Activated CD4-positive, alpha-beta T cell treated with anti-CD3 and anti-CD28 coated beads, Interleukin-2, amount 10 ng/mL, durations not matched to agents 24 days and 14 days (primary cell): Measurements from ENCODE around the gene MFF. TPM values are rescaled to one million over a fixed set of nuclear protein-coding genes. Genes with fewer than 3 reads are reported as not detected.

ENCODE experiments used
- DNase-seq: peaks from one replicate; pipeline ENCODE4 v3.0.0; 2022
- H3K27ac Mint-ChIP-seq: one replicate; pipeline ENCODE4 v1.8.0; 2022; ENCODE audit warnings: mild to moderate bottlenecking, mixed read lengths
- H3K27me3 Mint-ChIP-seq: one replicate; pipeline ENCODE4 v1.8.0; 2022; ENCODE audit warnings: mixed read lengths
- H3K36me3 Mint-ChIP-seq: one replicate; pipeline ENCODE4 v1.8.0; 2022; ENCODE audit warnings: low read depth, mild to moderate bottlenecking, mixed read lengths
- H3K4me1 Mint-ChIP-seq: one replicate; pipeline ENCODE4 v1.8.0; 2021; ENCODE audit warnings: mixed read lengths
- H3K4me3 Mint-ChIP-seq: one replicate; pipeline ENCODE4 v1.8.0; 2022; ENCODE audit warnings: mild to moderate bottlenecking, moderate library complexity, mixed read lengths
- H3K9me3 Mint-ChIP-seq: one replicate; pipeline ENCODE4 v1.8.0; 2021; ENCODE audit warnings: mixed read lengths
- intact Hi-C: fragments of 100-400 bp; cut with micrococcal nuclease; formaldehyde crosslinking; loops from one replicate; pipeline ENCODE4 v1.15.1; 2023
- total RNA-seq: library from RNA; stranded (reverse); gene quantifications from 2 replicates; pipeline ENCODE4 v1.2.3, GENCODE V29; 2022

Gene MFF
- total RNA-seq: 69.5 and 71.6 TPM in 2 replicates

- DNase-seq: peak; percentile 97
- Mint-ChIP-seq H3K27ac (peak within 1 kb of the TSS; percentile 95), H3K9me3 (peaks cover 20% of the 10 kb centered on the region), H3K4me3 (peak within 1 kb of the TSS; percentile 94), H3K27me3 (peaks cover 6% of the 10 kb centered on the region), H3K4me1 (peaks cover 32% of the 10 kb centered on the region), H3K36me3 (peaks cover 6% of the 10 kb centered on the region)
- intact Hi-C loops: loop anchor here (1.0 to 10.0 kb wide), 5 partner anchors 49 to 530 kb away; partner anchors contain the start of gene IRS1
These were observed at the start of gene MFF for GRCh38 chr2:227324995-227325838. MFF (plus strand) TSS chr2:227325251; CDS start chr2:227330666, 5,415 bp downstream.

- intact Hi-C loops: no loop called here
- H3K4me3 Mint-ChIP-seq: no peak overlapping the region
- H3K27me3 Mint-ChIP-seq: no peaks in the 10 kb centered on the region
- H3K9me3 Mint-ChIP-seq: no peaks in the 10 kb centered on the region
- DNase-seq: no peak
- no peak overlapping the region for H3K27ac Mint-ChIP-seq
- H3K36me3 Mint-ChIP-seq: no peaks in the 10 kb centered on the region
- no peaks in the 10 kb centered on the region for H3K4me1 Mint-ChIP-seq
These were observed 44.2 kb upstream of the MFF start for GRCh38 chr2:227280895-227281294.

- intact Hi-C loops: no loop called here
- Mint-ChIP-seq H3K27ac (no peak overlapping the region), H3K9me3 (no peaks in the 10 kb centered on the region), H3K27me3 (no peaks in the 10 kb centered on the region), H3K4me3 (no peak overlapping the region), H3K36me3 (no peaks in the 10 kb centered on the region), H3K4me1 (no peaks in the 10 kb centered on the region)
- DNase-seq: no peak
These were observed 39.3 kb upstream of the MFF start for GRCh38 chr2:227285741-227286236.

GRCh38 chr2:227287771-227288170, 37.3 kb upstream of the MFF start:
- Mint-ChIP-seq H3K27ac (no peak overlapping the region), H3K36me3 (no peaks in the 10 kb centered on the region), H3K27me3 (no peaks in the 10 kb centered on the region), H3K9me3 (no peaks in the 10 kb centered on the region), H3K4me1 (no peaks in the 10 kb centered on the region), H3K4me3 (no peak overlapping the region)
- intact Hi-C loops: no loop called here
- no peak for DNase-seq

GRCh38 chr2:227292314-227292713, 32.7 kb upstream of the MFF start:
- Mint-ChIP-seq H3K27ac (no peak overlapping the region), H3K4me3 (no peak overlapping the region), H3K36me3 (no peaks in the 10 kb centered on the region), H3K27me3 (no peaks in the 10 kb centered on the region), H3K9me3 (no peaks in the 10 kb centered on the region), H3K4me1 (peaks cover 2% of the 10 kb centered on the region)
- intact Hi-C loops: no loop called here
- DNase-seq: no peak

GRCh38 chr2:227293531-227293930, 31.5 kb upstream of the MFF start:
- Mint-ChIP-seq H3K4me3 (no peak overlapping the region), H3K36me3 (no peaks in the 10 kb centered on the region), H3K27ac (no peak overlapping the region), H3K4me1 (peaks cover 2% of the 10 kb centered on the region), H3K9me3 (no peaks in the 10 kb centered on the region), H3K27me3 (no peaks in the 10 kb centered on the region)
- intact Hi-C loops: no loop called here
- no peak for DNase-seq

GRCh38 chr2:227295806-227296205, 29.2 kb upstream of the MFF start:
- Mint-ChIP-seq H3K4me1 (peaks cover 2% of the 10 kb centered on the region), H3K4me3 (no peak overlapping the region), H3K36me3 (no peaks in the 10 kb centered on the region), H3K9me3 (no peaks in the 10 kb centered on the region), H3K27me3 (no peaks in the 10 kb centered on the region), H3K27ac (no peak overlapping the region)
- DNase-seq: no peak
- intact Hi-C loops: no loop called here

GRCh38 chr2:227296671-227297405, 28.2 kb upstream of the MFF start:
- intact Hi-C loops: no loop called here
- Mint-ChIP-seq H3K27me3 (no peaks in the 10 kb centered on the region), H3K4me1 (peaks cover 2% of the 10 kb centered on the region), H3K4me3 (no peak overlapping the region), H3K27ac (no peak overlapping the region), H3K9me3 (no peaks in the 10 kb centered on the region), H3K36me3 (no peaks in the 10 kb centered on the region)
- DNase-seq: no peak

- H3K4me3 Mint-ChIP-seq: no peak overlapping the region
- no peaks in the 10 kb centered on the region for H3K4me1 Mint-ChIP-seq
- no peak for DNase-seq
- H3K27me3 Mint-ChIP-seq: peaks cover 2% of the 10 kb centered on the region
- H3K9me3 Mint-ChIP-seq: no peaks in the 10 kb centered on the region
- no peak overlapping the region for H3K27ac Mint-ChIP-seq
- no peaks in the 10 kb centered on the region for H3K36me3 Mint-ChIP-seq
- intact Hi-C loops: no loop called here
These were observed 23.5 kb upstream of the MFF start for GRCh38 chr2:227301523-227301922.

- Mint-ChIP-seq H3K4me3 (no peak overlapping the region), H3K4me1 (no peaks in the 10 kb centered on the region), H3K36me3 (no peaks in the 10 kb centered on the region), H3K27me3 (peaks cover 2% of the 10 kb centered on the region), H3K27ac (no peak overlapping the region), H3K9me3 (no peaks in the 10 kb centered on the region)
- DNase-seq: no peak
- intact Hi-C loops: no loop called here
These were observed 16.3 kb upstream of the MFF start for GRCh38 chr2:227308784-227309183.

- intact Hi-C loops: no loop called here
- H3K4me3 Mint-ChIP-seq: no peak overlapping the region
- H3K36me3 Mint-ChIP-seq: no peaks in the 10 kb centered on the region
- H3K27me3 Mint-ChIP-seq: no peaks in the 10 kb centered on the region
- H3K4me1 Mint-ChIP-seq: no peaks in the 10 kb centered on the region
- no peaks in the 10 kb centered on the region for H3K9me3 Mint-ChIP-seq
- DNase-seq: no peak
- no peak overlapping the region for H3K27ac Mint-ChIP-seq
These were observed 14.3 kb upstream of the MFF start for GRCh38 chr2:227310756-227311110.

- Mint-ChIP-seq H3K4me3 (no peak overlapping the region), H3K27ac (no peak overlapping the region), H3K9me3 (no peaks in the 10 kb centered on the region), H3K27me3 (no peaks in the 10 kb centered on the region), H3K36me3 (no peaks in the 10 kb centered on the region), H3K4me1 (no peaks in the 10 kb centered on the region)
- intact Hi-C loops: no loop called here
- no peak for DNase-seq
These were observed 13.1 kb upstream of the MFF start for GRCh38 chr2:227311861-227312506.

GRCh38 chr2:227312579-227312978, 12.5 kb upstream of the MFF start:
- intact Hi-C loops: no loop called here
- H3K27me3 Mint-ChIP-seq: no peaks in the 10 kb centered on the region
- no peak overlapping the region for H3K4me3 Mint-ChIP-seq
- no peak for DNase-seq
- H3K27ac Mint-ChIP-seq: no peak overlapping the region
- no peaks in the 10 kb centered on the region for H3K4me1 Mint-ChIP-seq
- H3K36me3 Mint-ChIP-seq: no peaks in the 10 kb centered on the region
- H3K9me3 Mint-ChIP-seq: peaks cover 2% of the 10 kb centered on the region

GRCh38 chr2:227313310-227313709, 11.7 kb upstream of the MFF start:
- Mint-ChIP-seq H3K4me3 (no peak overlapping the region), H3K36me3 (no peaks in the 10 kb centered on the region), H3K27me3 (no peaks in the 10 kb centered on the region), H3K27ac (no peak overlapping the region), H3K9me3 (peaks cover 4% of the 10 kb centered on the region), H3K4me1 (no peaks in the 10 kb centered on the region)
- no peak for DNase-seq
- intact Hi-C loops: no loop called here
